ENCODE measurements around the gene PSMB8.

Gene PSMB8

DNA sequence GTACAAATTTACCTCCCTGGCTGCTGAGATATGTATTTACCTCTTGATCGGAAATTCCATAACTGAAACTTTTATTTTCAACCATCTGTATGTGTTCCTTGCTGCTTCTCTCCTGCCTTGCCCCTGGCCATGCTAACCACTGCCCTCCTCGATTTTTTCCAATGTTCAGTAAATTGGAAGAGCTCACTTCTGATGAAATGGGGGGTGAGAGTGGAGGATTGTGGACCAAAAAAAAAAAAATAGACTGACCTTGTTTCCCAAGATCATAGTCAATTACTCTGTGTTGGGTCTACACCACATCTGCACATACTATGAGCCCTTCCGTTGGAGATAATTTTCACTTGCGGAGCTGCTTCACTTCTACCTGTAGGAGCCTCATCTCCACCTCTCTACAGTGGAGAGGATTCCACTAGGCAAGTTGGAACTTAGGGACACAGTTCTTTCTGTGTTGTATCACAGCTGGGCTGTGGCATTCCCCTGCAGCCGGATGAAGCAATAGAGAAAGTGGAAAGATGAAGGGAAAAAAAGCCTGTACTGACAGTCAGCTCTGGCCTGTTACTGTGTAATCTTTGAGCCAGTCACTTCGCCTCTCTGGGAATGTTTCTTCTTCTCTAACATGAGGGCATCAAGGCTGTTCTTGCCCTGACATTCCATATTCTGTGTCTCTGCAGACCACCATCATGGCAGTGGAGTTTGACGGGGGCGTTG lies 11.8 kb upstream of the PSMB8 start:
- no peak for DNase-seq

- DNase-seq = peak; percentile 71
Observed at GRCh38 chr6:32854376-32855178, 10.7 kb upstream of the PSMB8 start.

GRCh38 chr6:32853541-32854375 lies 9.9 kb upstream of the PSMB8 start, which contains the start of the genes PSMB9 and TAP1:
TSS of gene PSMB9 (plus strand) at chr6:32854192. CDS start at chr6:32854230, 38 bp downstream.
TSS of gene TAP1 (minus strand) at chr6:32853704. CDS start at chr6:32853636, 68 bp downstream.
- DNase-seq = peak; percentile 96

- DNase-seq = peak; percentile 56
Observed at GRCh38 chr6:32852844-32853540, 9.1 kb upstream of the PSMB8 start.

- peak; percentile 42 for DNase-seq
Observed at GRCh38 chr6:32852018-32852843, 8.4 kb upstream of the PSMB8 start.

DNA sequence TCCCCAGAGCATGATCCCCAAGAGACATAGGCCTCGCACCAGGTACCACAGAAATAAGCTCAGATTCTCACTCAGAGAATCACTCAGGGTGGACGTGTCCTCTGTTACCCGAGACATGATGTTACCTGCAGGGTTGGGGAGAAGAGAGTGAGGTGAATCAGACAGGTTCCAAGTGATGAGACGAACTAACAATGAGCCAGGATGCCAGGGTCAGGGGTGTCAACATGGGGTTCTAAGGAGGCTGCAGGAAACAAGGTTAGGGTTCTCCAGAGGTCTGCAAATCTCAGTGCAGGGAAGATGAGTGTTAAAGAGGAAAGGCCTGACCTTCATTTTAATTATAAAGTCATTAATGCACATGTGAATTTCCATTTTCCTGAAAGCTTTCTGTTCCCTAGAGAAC lies 7.2 kb upstream of the PSMB8 start:
- DNase-seq = no peak

DNA sequence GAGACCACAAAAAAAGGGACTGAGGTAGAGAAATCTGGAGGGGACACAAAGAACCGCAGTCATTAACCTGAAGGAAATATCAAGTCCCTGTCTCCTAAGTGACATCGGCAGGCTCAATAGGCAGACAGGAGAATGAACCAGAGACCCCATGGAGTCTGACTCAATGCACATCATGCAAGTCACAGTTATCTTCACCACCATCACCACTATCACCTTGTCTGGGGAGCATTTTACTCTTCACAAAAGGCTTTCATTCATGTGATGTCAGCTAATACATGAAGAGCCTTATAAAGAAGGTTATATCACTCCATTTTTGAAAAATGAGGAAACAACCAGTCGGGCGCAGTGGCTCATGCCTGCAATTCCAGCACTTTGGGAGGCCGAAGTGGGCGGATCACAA lies 5.3 kb upstream of the PSMB8 start:
- no peak for DNase-seq

DNA sequence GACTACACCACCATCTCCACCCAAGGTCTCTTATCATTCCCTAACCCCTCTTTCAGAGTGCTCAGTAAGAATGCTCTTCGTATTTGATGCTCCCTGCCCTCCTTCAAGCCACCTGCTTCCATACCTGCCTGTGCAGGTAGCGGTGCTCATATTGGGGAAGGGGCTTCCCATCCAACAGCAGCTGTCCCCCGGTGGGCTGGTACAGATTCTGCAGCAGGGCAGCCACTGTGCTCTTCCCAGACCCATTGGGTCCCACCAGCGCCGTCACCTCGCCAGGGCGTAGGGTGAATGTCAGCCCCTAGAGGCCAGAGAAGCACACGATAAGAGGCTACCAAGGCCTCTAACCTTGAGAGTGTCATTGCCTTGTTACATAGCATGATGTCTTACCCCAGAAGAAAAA lies 3.9 kb upstream of the PSMB8 start:
- DNase-seq = no peak

- no peak for DNase-seq
Observed at GRCh38 chr6:32847004-32847403, 3.2 kb upstream of the PSMB8 start.

DNA sequence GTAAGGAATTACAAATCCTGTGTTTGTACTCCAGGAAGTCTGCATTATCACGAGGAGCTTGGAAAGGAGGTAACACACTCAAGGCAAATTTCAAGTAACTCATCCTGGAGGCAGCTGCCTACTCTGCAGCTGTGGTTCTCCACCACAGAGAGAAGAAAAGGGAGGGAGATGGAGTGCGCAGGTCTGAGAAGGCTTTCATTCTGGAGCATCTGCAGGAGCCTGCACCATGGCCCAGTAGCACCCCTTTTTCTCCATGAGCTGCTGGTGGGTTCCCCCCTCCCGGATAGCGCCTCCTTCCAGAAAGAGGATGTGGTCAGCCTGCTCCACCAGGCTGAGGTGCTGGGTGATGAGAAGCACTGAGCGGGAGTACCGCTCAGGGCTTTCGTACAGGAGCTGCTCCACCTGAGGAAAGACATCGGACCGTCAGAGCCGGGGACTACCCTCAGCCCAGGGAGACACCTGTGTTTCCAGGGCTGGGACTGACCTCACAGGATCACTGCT lies 1.6 kb upstream of the PSMB8 start:
- peak; percentile 57 for DNase-seq

- no peak for DNase-seq
Observed at GRCh38 chr6:32844839-32845383, 1.1 kb upstream of the PSMB8 start.

DNA sequence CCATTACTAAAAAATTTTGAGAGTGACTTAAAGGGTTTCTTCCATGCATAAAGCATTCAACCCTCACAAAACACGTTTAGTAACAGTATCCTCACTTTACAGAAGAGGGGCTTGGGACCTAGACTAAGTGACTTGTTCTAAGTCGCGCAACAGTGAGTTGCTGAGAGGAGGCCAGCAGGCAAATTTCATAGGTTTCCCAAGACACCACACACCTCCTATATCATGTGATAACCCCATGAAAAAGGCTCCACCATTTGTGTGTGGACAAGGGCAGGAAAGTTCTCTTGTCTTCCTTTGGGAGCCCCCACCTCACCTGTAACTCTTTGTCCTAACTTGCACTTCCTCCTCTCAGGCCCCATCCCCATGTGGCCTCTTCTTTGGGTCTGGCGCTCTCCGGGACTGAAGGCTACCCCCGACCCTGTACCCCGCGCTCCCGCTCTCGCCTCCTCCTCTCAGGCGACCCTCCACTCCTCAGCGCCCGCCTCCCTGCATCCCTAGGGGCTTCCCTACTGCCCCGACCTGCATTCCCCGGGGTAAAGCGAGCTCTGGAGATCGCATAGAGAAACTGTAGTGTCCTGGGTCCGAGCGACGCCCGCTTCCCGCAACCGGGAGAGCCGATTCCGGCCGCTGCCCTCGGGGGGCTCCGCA lies 392 bp downstream of the PSMB8 start:
- no peak for DNase-seq

DNA sequence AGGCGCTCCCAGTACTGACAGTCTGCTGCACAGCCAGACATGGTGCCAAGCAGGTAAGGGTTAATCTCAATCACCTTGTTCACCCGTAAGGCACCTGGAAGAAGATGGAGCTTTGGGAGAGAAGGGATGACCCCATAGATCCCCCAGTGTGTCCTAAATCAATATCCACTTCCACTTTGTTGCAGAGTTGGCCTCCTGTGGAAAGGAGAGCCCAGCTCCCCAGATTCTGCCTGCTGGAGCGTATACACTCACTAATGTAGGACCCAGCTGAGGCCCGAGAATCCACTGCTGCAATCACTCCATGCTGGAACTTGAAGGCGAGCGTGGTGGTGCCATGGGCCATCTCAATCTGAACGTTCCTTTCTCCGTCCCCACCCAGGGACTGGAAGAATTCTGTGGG lies 1.2 kb downstream of the PSMB8 start:
- no peak for DNase-seq

DNA sequence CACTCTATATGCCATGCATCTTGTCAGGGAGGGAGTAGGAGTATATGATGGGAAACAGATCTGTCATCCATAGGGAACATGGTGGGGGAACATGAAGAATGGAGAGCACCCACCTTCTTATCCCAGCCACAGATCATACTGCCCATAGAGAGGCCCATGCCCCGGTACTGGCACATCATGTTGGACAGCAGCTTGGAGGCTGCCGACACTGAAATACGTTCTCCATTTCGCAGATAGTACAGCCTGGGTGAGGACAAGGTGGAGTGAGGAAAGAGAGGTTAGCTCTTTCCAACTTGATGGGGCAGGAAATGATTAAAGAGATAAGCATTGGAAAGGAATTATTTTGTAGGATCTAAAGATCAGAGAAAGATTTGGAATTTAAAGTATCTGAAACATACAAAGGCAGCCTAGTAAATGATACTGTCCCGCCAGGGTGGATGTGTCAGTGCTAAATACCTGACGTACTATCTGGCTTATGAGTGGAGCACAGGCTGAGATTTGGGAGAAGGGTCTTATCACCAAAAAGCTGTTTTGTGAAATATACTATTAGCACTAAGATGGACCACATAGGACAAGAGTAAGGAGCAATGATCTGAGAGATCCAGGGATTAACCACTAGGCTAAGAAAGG lies 1.7 kb downstream of the PSMB8 start:
- DNase-seq = no peak

- peak; percentile 54 for DNase-seq
Observed at GRCh38 chr6:32840604-32841246, 3.1 kb downstream of the PSMB8 start.

DNA sequence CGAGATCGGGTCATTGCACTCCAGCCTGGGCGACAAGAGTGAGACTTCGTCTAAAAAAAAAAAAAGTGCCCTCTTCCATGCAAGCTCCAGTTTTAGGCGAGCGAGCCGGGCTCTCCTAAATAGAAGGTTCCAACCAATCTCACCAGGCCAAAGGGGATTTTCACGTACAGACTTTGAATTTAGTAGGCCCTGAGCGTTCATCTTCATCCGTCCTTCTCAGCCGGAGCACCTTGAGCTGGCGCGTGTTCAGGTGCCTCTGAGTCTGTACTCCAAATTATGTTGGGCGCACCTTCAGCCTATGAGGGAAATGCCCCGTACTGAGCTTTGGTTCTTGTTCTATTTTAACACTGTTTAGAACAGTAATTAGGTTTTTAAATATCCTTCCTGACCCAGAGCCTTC lies 4.5 kb downstream of the PSMB8 start:
- no peak for DNase-seq

GRCh38 chr6:32838114-32838958 lies 5.5 kb downstream of the PSMB8 start, which contains the start of gene TAP2:
TSS of gene TAP2 (minus strand) at chr6:32838739. CDS start at chr6:32838233, 506 bp downstream.
- peak; percentile 98 for DNase-seq

- DNase-seq = no peak
Observed at GRCh38 chr6:32837651-32838113, 6.2 kb downstream of the PSMB8 start.

Data from CD4-positive, alpha-beta T cell treated with Interleukin-10 for 1 hour (primary cell).